PC-3 (cell line): ENCODE measurements around the gene EFNA5. TPM values are rescaled to one million over a fixed set of nuclear protein-coding genes. Genes with fewer than 3 reads are reported as not detected.

Experiments used
- ATAC-seq: fragments of 200-7000 bp; cut with Tn5 transposase; 2 replicates; pipeline ENCODE4 v1.9.1; 2020; ENCODE audit warnings: mild to moderate bottlenecking, moderate library complexity
- BruUV-seq: library from RNA; stranded (reverse); fragments of 400-500 nt; replicated peaks from 2 replicates; lab custom pipeline; 2021; lab: Mats Ljungman, UMichigan
- CTCF ChIA-PET: fragments of 300-600 bp; sonication (Branson Sonifier 250); formaldehyde crosslinking; loops from one replicate; lab custom pipeline; 2022; ENCODE audit warnings: antibody characterized with exemption; lab: Charles Lee
- POLR2A ChIA-PET: fragments of 300-600 bp; sonication (Branson Sonifier 250); formaldehyde crosslinking; loops from one replicate; lab custom pipeline; 2022; ENCODE audit warnings: antibody characterized with exemption; ENCODE audit not compliant: unreplicated experiment; lab: Charles Lee
- DNase-seq: peaks from one replicate; pipeline ENCODE4 v3.0.0-alpha.2; 2015
- H2AFZ ChIP-seq: fragments of 300-600 bp; sonication (generic); 2 replicates; pipeline ENCODE4 v1.6.0; 2016; ENCODE audit warnings: antibody characterized with exemption, low read length
- H3F3A ChIP-seq: fragments of 300-600 bp; sonication (generic); one replicate; pipeline ENCODE4 v1.6.0; 2017; ENCODE audit warnings: antibody characterized with exemption, low read length, control low read depth, mild to moderate bottlenecking; ENCODE audit not compliant: unreplicated experiment
- H3K27ac ChIP-seq: fragments of 300-600 bp; sonication (generic); 2 replicates; pipeline ENCODE4 v1.5.1; 2016; ENCODE audit warnings: mild to moderate bottlenecking, low read length
- H3K27me3 ChIP-seq: fragments of 300-600 bp; sonication (generic); 2 replicates; pipeline ENCODE4 v1.6.1; 2016; ENCODE audit warnings: low read length, mixed read lengths
- H3K36me3 ChIP-seq: fragments of 300-600 bp; sonication (generic); 2 replicates; pipeline ENCODE4 v1.6.1; 2016; ENCODE audit warnings: low read depth, mixed run types, low read length, mixed read lengths
- H3K4me1 ChIP-seq: fragments of 300-600 bp; sonication (generic); 2 replicates; pipeline ENCODE4 v1.5.1; 2016; ENCODE audit warnings: low read length; ENCODE audit not compliant: insufficient read depth
- H3K4me2 ChIP-seq: fragments of 300-600 bp; sonication (generic); 2 replicates; pipeline ENCODE4 v1.6.0; 2016; ENCODE audit warnings: low read length
- H3K4me3 ChIP-seq: fragments of 300-600 bp; sonication (generic); 2 replicates; pipeline ENCODE4 v1.5.1; 2016; ENCODE audit warnings: mild to moderate bottlenecking, low read length, mixed read lengths
- H3K79me2 ChIP-seq: fragments of 300-600 bp; sonication (generic); 2 replicates; pipeline ENCODE4 v1.6.1; 2017; ENCODE audit warnings: low read length, mixed read lengths
- H3K9ac ChIP-seq: fragments of 300-600 bp; sonication (generic); 2 replicates; pipeline ENCODE4 v1.6.0; 2016; ENCODE audit warnings: mild to moderate bottlenecking, low read length
- H3K9me2 ChIP-seq: fragments of 300-600 bp; sonication (generic); replicated peaks from 2 replicates; pipeline ENCODE4 v1.6.1; 2016; ENCODE audit warnings: mixed run types, low read length, mixed read lengths
- H3K9me3 ChIP-seq: fragments of 300-600 bp; sonication (generic); 2 replicates; pipeline ENCODE4 v1.6.1; 2016; ENCODE audit warnings: low read length, mixed read lengths
- H4K20me1 ChIP-seq: fragments of 300-600 bp; sonication (generic); 2 replicates; pipeline ENCODE4 v1.6.1; 2016; ENCODE audit warnings: low read length, mixed read lengths
- CTCF ChIP-seq: fragments of 300-600 bp; sonication (generic); conservative IDR thresholded peaks from 2 replicates; pipeline ENCODE4 v1.5.1; 2017; ENCODE audit warnings: antibody characterized with exemption, low read depth, mild to moderate bottlenecking, low read length
- EZH2 ChIP-seq: fragments of 300-600 bp; sonication (generic); IDR thresholded peaks from one replicate; pipeline ENCODE4 v1.6.1; 2017; ENCODE audit warnings: antibody characterized with exemption, mild to moderate bottlenecking, low read length; ENCODE audit not compliant: unreplicated experiment
- EZH2phosphoT487 ChIP-seq: fragments of 300-600 bp; sonication (generic); IDR thresholded peaks from 2 replicates; pipeline ENCODE4 v1.6.1; 2018; ENCODE audit warnings: mild to moderate bottlenecking, antibody characterized with exemption, low read length, borderline replicate concordance
- intact Hi-C: fragments of 100-400 bp; cut with micrococcal nuclease; formaldehyde crosslinking; loops from 2 replicates; pipeline ENCODE4 v1.9.0; 2023
- total RNA-seq: library from RNA; depleted of rRNA; stranded (reverse); fragments of >200 nt; gene quantifications from 2 replicates; pipeline ENCODE4 v1.2.3, GENCODE V29; 2014

EFNA5 gene
- total RNA-seq, 1 experiment from 2014 or later, result 5.4 TPM

- POLR2A ChIA-PET, result no interaction called here
- Histone ChIP-seq H3K79me2 (no peaks in the 10 kb centered on the region), H3K9ac (no peak overlapping the region), H3K4me1 (peaks cover 9% of the 10 kb centered on the region), H3F3A (no peaks in the 10 kb centered on the region), H3K27me3 (no peaks in the 10 kb centered on the region), H3K27ac (no peak overlapping the region), H3K4me2 (no peak overlapping the region), H3K9me2 (no peaks in the 10 kb centered on the region), H3K36me3 (no peaks in the 10 kb centered on the region), H3K4me3 (no peak overlapping the region), H3K9me3 (no peaks in the 10 kb centered on the region), H2AFZ (no peak overlapping the region), H4K20me1 (no peaks in the 10 kb centered on the region)
- DNase-seq (no peak), ATAC-seq (no peak)
- CTCF ChIA-PET, result no interaction called here
- TF ChIP-seq CTCF, result no peak
- TF ChIP-seq EZH2, result no peak
- TF ChIP-seq EZH2phosphoT487, result no peak
- intact Hi-C loops, result no loop called here
- no TSS peak for BruUV-seq
Measured at GRCh38 chr5:107450531-107450930, 220.2 kb downstream of the EFNA5 start.

- no peaks in the 10 kb centered on the region for H3F3A ChIP-seq
- ChIA-PET POLR2A (interaction anchor here (0.6 kb wide), 1 partner anchor 223 kb away, joined by 4 read pairs; no protein-coding TSS in a partner anchor), CTCF (no interaction called here)
- no peaks in the 10 kb centered on the region for H3K9me2 ChIP-seq
- no peak overlapping the region for H3K4me2 ChIP-seq
- no TSS peak for BruUV-seq
- no peak overlapping the region for H3K4me3 ChIP-seq
- H3K79me2 ChIP-seq, result no peaks in the 10 kb centered on the region
- DNase-seq (no peak), ATAC-seq (no peak)
- no peak overlapping the region for H3K27ac ChIP-seq
- no peaks in the 10 kb centered on the region for H4K20me1 ChIP-seq
- H3K36me3 ChIP-seq, result no peaks in the 10 kb centered on the region
- intact Hi-C loops, result no loop called here
- H3K9me3 ChIP-seq, result no peaks in the 10 kb centered on the region
- no peaks in the 10 kb centered on the region for H3K4me1 ChIP-seq
- H3K9ac ChIP-seq, result no peak overlapping the region
- H2AFZ ChIP-seq, result no peak overlapping the region
- no peaks in the 10 kb centered on the region for H3K27me3 ChIP-seq
- TF ChIP-seq EZH2phosphoT487 (no peak), EZH2 (no peak), CTCF (no peak)
Measured at GRCh38 chr5:107449369-107449768, 221.4 kb downstream of the EFNA5 start.

GRCh38 chr5:107447587-107447986 lies 223.2 kb downstream of the EFNA5 start:
- H3F3A ChIP-seq, result no peaks in the 10 kb centered on the region
- H3K79me2 ChIP-seq, result no peaks in the 10 kb centered on the region
- no peaks in the 10 kb centered on the region for H3K27me3 ChIP-seq
- no peak for ATAC-seq
- intact Hi-C loops, result no loop called here
- no peaks in the 10 kb centered on the region for H3K9me2 ChIP-seq
- no TSS peak for BruUV-seq
- no peak overlapping the region for H3K4me2 ChIP-seq
- H3K27ac ChIP-seq, result no peak overlapping the region
- DNase-seq, result no peak
- ChIA-PET CTCF (no interaction called here), POLR2A (no interaction called here)
- H3K9ac ChIP-seq, result no peak overlapping the region
- H3K36me3 ChIP-seq, result no peaks in the 10 kb centered on the region
- H3K4me3 ChIP-seq, result no peak overlapping the region
- H2AFZ ChIP-seq, result no peak overlapping the region
- H4K20me1 ChIP-seq, result no peaks in the 10 kb centered on the region
- TF ChIP-seq CTCF (no peak), EZH2phosphoT487 (no peak), EZH2 (no peak)
- H3K9me3 ChIP-seq, result no peaks in the 10 kb centered on the region
- no peaks in the 10 kb centered on the region for H3K4me1 ChIP-seq
